SU-DHL-6 (cell line): ENCODE data around the gene ZCCHC8.

Source experiments
- EZH2phosphoT487 ChIP-seq: fragments of 200-600 bp; sonication (generic), shearing (Covaris generic); conservative IDR thresholded peaks from 2 replicates; pipeline ENCODE4 v1.6.1; 2018; ENCODE audit warnings: mild to moderate bottlenecking, antibody characterized with exemption, low read length, moderate library complexity, mixed read lengths
- TF ChIP-seq, protein P1 (sequence below): fragments of 200-600 bp; sonication (generic); IDR thresholded peaks from one replicate; pipeline ENCODE4 v1.5.1; 2017; ENCODE audit warnings: antibody characterized with exemption, mild to moderate bottlenecking, low read length, moderate library complexity; ENCODE audit not compliant: insufficient read depth, poor library complexity, severe bottlenecking

DNA sequence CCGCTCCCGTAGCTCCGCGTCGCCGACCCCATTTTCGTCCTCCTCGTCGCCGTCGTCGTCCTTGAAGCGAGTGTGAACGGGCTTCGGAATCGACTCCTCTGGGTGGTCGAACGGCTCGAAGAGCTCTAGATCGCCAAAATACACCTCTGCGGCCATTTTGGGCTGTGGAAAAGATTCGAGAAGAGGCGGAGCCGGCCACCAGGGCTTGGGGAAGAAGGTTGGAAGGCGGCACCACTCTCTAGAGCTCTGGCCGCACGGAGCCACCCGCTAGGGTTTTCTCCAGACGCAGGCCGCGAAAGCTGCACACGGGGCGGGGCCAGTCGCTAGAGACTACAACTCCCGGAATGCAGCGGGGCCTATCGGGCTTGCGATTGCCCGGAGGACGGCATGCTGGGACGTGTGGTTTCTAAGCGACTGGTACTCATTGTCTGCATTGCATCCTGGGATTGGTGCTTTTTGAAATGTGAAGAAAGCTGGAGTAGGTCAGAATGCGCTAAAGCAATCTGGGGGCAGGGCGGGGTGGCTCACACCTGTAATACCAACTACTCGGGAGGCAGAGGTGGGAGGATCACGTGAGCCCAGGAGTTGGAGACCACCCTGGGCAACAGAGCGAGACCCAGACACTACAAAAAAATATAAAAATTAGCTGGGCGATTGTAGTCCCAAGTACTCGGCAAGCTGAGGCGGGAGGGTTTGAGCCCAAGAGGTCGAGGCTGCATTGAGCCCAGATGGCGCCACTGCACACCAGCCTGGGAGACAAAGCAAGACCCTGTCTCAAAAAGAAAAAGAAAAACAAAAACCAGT, at the start of gene ZCCHC8:
- TF ChIP-seq, protein P1, sequence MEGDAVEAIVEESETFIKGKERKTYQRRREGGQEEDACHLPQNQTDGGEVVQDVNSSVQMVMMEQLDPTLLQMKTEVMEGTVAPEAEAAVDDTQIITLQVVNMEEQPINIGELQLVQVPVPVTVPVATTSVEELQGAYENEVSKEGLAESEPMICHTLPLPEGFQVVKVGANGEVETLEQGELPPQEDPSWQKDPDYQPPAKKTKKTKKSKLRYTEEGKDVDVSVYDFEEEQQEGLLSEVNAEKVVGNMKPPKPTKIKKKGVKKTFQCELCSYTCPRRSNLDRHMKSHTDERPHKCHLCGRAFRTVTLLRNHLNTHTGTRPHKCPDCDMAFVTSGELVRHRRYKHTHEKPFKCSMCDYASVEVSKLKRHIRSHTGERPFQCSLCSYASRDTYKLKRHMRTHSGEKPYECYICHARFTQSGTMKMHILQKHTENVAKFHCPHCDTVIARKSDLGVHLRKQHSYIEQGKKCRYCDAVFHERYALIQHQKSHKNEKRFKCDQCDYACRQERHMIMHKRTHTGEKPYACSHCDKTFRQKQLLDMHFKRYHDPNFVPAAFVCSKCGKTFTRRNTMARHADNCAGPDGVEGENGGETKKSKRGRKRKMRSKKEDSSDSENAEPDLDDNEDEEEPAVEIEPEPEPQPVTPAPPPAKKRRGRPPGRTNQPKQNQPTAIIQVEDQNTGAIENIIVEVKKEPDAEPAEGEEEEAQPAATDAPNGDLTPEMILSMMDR, result peak; percentile 25
- TF ChIP-seq EZH2phosphoT487, result no peak
